KMS-11 (cell line): ENCODE measurements around the gene FCRL4.

Experiments
- H2AFZ ChIP-seq: fragments of 200-600 bp; sonication (generic); 2 replicates; pipeline ENCODE4 v1.6.1; 2016; ENCODE audit warnings: antibody characterized with exemption, mixed run types, low read depth
- H3K27ac ChIP-seq: fragments of 200-600 bp; sonication (generic); 2 replicates; pipeline ENCODE4 v1.6.1; 2016; ENCODE audit warnings: mild to moderate bottlenecking, mixed run types
- H3K27me3 ChIP-seq: fragments of 200-600 bp; sonication (generic); 2 replicates; pipeline ENCODE4 v1.6.1; 2017; ENCODE audit warnings: mild to moderate bottlenecking, low read depth, mixed run types, moderate library complexity; ENCODE audit not compliant: insufficient read depth
- H3K36me3 ChIP-seq: fragments of 200-600 bp; sonication (generic); 2 replicates; pipeline ENCODE4 v1.6.1; 2017; ENCODE audit warnings: mild to moderate bottlenecking, mixed run types; ENCODE audit not compliant: insufficient read depth
- H3K4me1 ChIP-seq: fragments of 200-600 bp; sonication (generic); 2 replicates; pipeline ENCODE4 v1.6.1; 2016; ENCODE audit warnings: mild to moderate bottlenecking, low read depth, mixed run types; ENCODE audit not compliant: poor library complexity, severe bottlenecking
- H3K4me2 ChIP-seq: fragments of 200-600 bp; sonication (generic); 2 replicates; pipeline ENCODE4 v1.7.0; 2016; ENCODE audit warnings: mild to moderate bottlenecking, mixed run types
- H3K4me3 ChIP-seq: fragments of 200-600 bp; sonication (generic); IDR thresholded peaks from 2 replicates; pipeline ENCODE4 v1.6.1; 2017; ENCODE audit warnings: low read depth, low read length, mixed read lengths; ENCODE audit not compliant: insufficient read depth
- H3K79me2 ChIP-seq: fragments of 200-600 bp; sonication (generic); 2 replicates; pipeline ENCODE4 v1.6.1; 2016; ENCODE audit warnings: low read depth, mixed run types; ENCODE audit not compliant: insufficient read depth
- H3K9ac ChIP-seq: fragments of 200-600 bp; sonication (generic); 2 replicates; pipeline ENCODE4 v1.6.1; 2016; ENCODE audit warnings: mild to moderate bottlenecking, mixed run types
- H4K20me1 ChIP-seq: fragments of 200-600 bp; sonication (generic); 2 replicates; pipeline ENCODE4 v1.6.1; 2016; ENCODE audit warnings: mild to moderate bottlenecking, mixed run types; ENCODE audit not compliant: insufficient read depth
- TF ChIP-seq, protein P1 (sequence below): fragments of 200-600 bp; sonication (generic); conservative IDR thresholded peaks from 2 replicates; pipeline ENCODE4 v1.6.1; 2017; ENCODE audit warnings: low read depth, mild to moderate bottlenecking, antibody characterized with exemption, low read length, moderate library complexity, mixed read lengths

The FCRL4 gene

DNA sequence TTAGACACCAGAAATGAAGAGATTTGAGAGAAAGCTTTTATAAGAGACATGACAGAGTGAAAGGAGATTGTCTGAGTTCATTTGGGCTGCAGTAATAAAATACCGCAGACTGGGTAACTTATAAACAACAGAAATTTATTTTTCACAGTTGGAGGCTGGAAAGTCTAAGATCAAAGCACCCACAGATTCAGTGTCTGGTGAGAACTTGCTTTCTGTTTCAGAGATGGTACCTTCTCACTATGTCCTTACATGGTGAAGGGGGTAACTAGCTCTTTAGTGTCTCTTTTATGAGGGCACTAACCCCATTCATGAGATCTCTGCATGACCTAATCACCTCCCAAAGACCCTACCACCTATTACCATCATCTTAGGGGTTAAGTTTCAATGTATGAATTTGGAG is 30.9 kb upstream of the FCRL4 start:
- H3K79me2 ChIP-seq = no peaks in the 10 kb centered on the region
- H3K27ac ChIP-seq = no peak overlapping the region
- no peaks in the 10 kb centered on the region for H4K20me1 ChIP-seq
- no peak overlapping the region for H3K9ac ChIP-seq
- peaks cover 27% of the 10 kb centered on the region for H3K4me1 ChIP-seq
- no peak overlapping the region for H2AFZ ChIP-seq
- TF ChIP-seq, protein P1, sequence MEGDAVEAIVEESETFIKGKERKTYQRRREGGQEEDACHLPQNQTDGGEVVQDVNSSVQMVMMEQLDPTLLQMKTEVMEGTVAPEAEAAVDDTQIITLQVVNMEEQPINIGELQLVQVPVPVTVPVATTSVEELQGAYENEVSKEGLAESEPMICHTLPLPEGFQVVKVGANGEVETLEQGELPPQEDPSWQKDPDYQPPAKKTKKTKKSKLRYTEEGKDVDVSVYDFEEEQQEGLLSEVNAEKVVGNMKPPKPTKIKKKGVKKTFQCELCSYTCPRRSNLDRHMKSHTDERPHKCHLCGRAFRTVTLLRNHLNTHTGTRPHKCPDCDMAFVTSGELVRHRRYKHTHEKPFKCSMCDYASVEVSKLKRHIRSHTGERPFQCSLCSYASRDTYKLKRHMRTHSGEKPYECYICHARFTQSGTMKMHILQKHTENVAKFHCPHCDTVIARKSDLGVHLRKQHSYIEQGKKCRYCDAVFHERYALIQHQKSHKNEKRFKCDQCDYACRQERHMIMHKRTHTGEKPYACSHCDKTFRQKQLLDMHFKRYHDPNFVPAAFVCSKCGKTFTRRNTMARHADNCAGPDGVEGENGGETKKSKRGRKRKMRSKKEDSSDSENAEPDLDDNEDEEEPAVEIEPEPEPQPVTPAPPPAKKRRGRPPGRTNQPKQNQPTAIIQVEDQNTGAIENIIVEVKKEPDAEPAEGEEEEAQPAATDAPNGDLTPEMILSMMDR = no peak
- no peaks in the 10 kb centered on the region for H3K27me3 ChIP-seq
- peak overlapping the region; percentile 2; the same call in 1 of the 2 replicates for H3K4me2 ChIP-seq
- no peaks in the 10 kb centered on the region for H3K36me3 ChIP-seq
- no peak overlapping the region for H3K4me3 ChIP-seq

DNA sequence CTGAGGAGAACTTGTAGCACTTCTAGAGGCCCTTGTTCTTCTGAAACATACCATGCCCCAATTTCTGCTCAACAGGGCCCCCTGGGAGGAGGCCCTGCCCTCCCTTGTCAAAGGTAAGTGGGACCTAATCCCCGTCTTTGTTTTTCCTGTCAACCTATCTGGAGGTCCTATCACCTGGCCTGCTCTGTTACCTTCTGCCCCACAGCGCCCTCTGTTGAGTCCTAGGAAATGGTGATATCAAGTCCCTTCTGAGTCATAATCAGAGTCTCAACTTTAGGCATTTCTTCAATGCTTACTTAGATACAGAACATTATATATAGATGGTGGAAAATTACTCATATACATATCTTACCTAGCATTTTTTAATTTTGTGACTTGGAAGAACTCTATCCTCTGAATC is 28.2 kb upstream of the FCRL4 start:
- Histone ChIP-seq H3K27ac (no peak overlapping the region), H4K20me1 (no peaks in the 10 kb centered on the region), H3K9ac (no peak overlapping the region), H3K4me3 (no peak overlapping the region), H2AFZ (no peak overlapping the region), H3K27me3 (no peaks in the 10 kb centered on the region), H3K79me2 (no peaks in the 10 kb centered on the region), H3K36me3 (no peaks in the 10 kb centered on the region), H3K4me2 (no peak overlapping the region), H3K4me1 (peaks cover 23% of the 10 kb centered on the region)
- TF ChIP-seq, protein P1 = peak; percentile 100

- Histone ChIP-seq H3K36me3 (no peaks in the 10 kb centered on the region; the same call in 1 of the 2 replicates), H3K9ac (no peak overlapping the region), H3K4me3 (no peak overlapping the region), H4K20me1 (no peaks in the 10 kb centered on the region), H3K27me3 (no peaks in the 10 kb centered on the region), H3K79me2 (no peaks in the 10 kb centered on the region), H3K27ac (no peak overlapping the region), H3K4me2 (no peak overlapping the region), H2AFZ (no peak overlapping the region), H3K4me1 (peaks cover 20% of the 10 kb centered on the region)
- TF ChIP-seq, protein P1 = no peak
Observed at GRCh38 chr1:157624471-157624870, 26.6 kb upstream of the FCRL4 start.

DNA sequence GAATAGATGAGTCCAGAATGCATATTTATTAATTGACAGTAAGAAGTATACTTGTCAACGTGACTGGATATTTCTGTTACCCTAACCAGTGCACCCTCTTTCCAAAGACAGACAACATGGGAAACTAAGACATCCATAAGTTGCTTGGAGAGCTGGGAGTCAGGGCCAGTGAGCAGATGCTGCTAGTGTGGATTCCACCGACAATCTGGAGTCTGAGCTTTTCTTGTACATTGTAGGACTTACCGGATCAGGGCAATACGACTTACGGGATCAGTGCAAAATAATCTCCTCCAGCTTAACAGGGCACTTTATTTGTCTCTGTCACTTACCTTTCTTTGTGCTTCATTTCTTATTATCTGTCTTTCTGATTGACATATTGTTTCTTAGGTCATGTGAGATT is 24.6 kb upstream of the FCRL4 start:
- peaks cover 10% of the 10 kb centered on the region for H3K4me1 ChIP-seq
- H3K27ac ChIP-seq = no peak overlapping the region
- H3K36me3 ChIP-seq = no peaks in the 10 kb centered on the region; the same call in 1 of the 2 replicates
- no peaks in the 10 kb centered on the region for H3K79me2 ChIP-seq
- no peaks in the 10 kb centered on the region for H4K20me1 ChIP-seq
- no peak overlapping the region for H2AFZ ChIP-seq
- no peak overlapping the region for H3K4me2 ChIP-seq
- TF ChIP-seq, protein P1 = no peak
- H3K27me3 ChIP-seq = no peaks in the 10 kb centered on the region
- H3K9ac ChIP-seq = no peak overlapping the region
- H3K4me3 ChIP-seq = peak overlapping the region; percentile 50
